NCI-H446 treated with DMSO at 0.1 percent for 48 hours (cell line): ENCODE results near the gene L1CAM.

ENCODE experiments used
- DNase-seq: peaks from one replicate; lab custom pipeline; 2025; lab: John Stamatoyannopoulos, UW

Gene L1CAM

GRCh38 chrX:153885968-153886903 is at the start of gene L1CAM:
TSS of gene L1CAM (minus strand) at chrX:153886173. CDS start at chrX:153875836, 10,337 bp downstream.
- DNase-seq = no peak

- DNase-seq = no peak
These were observed 49.4 kb upstream of the L1CAM start for GRCh38 chrX:153935326-153935851.

- peak; percentile 17 for DNase-seq
These were observed 48.9 kb upstream of the L1CAM start, which contains the start of gene NAA10 for GRCh38 chrX:153934762-153935325. TSS of gene NAA10 (minus strand) at chrX:153935037. CDS start at chrX:153934904, 133 bp downstream.

- no peak for DNase-seq
These were observed 48.3 kb upstream of the L1CAM start for GRCh38 chrX:153934148-153934761.

- no peak for DNase-seq
These were observed 47.8 kb upstream of the L1CAM start for GRCh38 chrX:153933748-153934147.

GRCh38 chrX:153932220-153932915 is 46.4 kb upstream of the L1CAM start:
- DNase-seq = no peak

GRCh38 chrX:153931748-153932147 is 45.8 kb upstream of the L1CAM start:
- DNase-seq = no peak

- DNase-seq = no peak
These were observed 45.2 kb upstream of the L1CAM start for GRCh38 chrX:153931151-153931550.

GRCh38 chrX:153930011-153930910 is 44.3 kb upstream of the L1CAM start:
- no peak for DNase-seq

- no peak for DNase-seq
These were observed 43.6 kb upstream of the L1CAM start for GRCh38 chrX:153929576-153929975.

- no peak for DNase-seq
These were observed 42.9 kb upstream of the L1CAM start for GRCh38 chrX:153928846-153929245.

GRCh38 chrX:153927922-153928760 is 42.2 kb upstream of the L1CAM start:
- DNase-seq = peak; percentile 96

GRCh38 chrX:153927672-153927921 is 41.6 kb upstream of the L1CAM start:
- DNase-seq = no peak

GRCh38 chrX:153926858-153927671 is 41.1 kb upstream of the L1CAM start:
- DNase-seq = peak; percentile 9

- DNase-seq = no peak
These were observed 40.5 kb upstream of the L1CAM start for GRCh38 chrX:153926552-153926857.

GRCh38 chrX:153925739-153926551 is 40.0 kb upstream of the L1CAM start, which contains the start of gene ARHGAP4:
TSS of gene ARHGAP4 (minus strand) at chrX:153926264. CDS start at chrX:153926202, 62 bp downstream.
- no peak for DNase-seq

GRCh38 chrX:153925387-153925738 is 39.4 kb upstream of the L1CAM start:
- DNase-seq = no peak

GRCh38 chrX:153924149-153924861 is 38.3 kb upstream of the L1CAM start:
- peak; percentile 7 for DNase-seq
